Measurements from ENCODE around the gene GLB1L2.

Gene GLB1L2

GRCh38 chr11:134417871-134418840 lies 86.4 kb downstream of the GLB1L2 start:
- no peak for DNase-seq (ENCODE audit: low read depth in 1 of 2, low spot score in 1 of 2)
- H3K27me3 ChIP-seq (ENCODE audit: insufficient read depth, poor library complexity, severe bottlenecking): peaks cover 15% of the 10 kb centered on the region
- H3K4me3 ChIP-seq (replicated peaks; ENCODE audit: insufficient read depth, low read length): no peak overlapping the region
- no peak for TF ChIP-seq SPI1 (IDR thresholded peaks at IDR 0.05; ENCODE audit: borderline replicate concordance, low read depth)
- TF ChIP-seq, protein P1, sequence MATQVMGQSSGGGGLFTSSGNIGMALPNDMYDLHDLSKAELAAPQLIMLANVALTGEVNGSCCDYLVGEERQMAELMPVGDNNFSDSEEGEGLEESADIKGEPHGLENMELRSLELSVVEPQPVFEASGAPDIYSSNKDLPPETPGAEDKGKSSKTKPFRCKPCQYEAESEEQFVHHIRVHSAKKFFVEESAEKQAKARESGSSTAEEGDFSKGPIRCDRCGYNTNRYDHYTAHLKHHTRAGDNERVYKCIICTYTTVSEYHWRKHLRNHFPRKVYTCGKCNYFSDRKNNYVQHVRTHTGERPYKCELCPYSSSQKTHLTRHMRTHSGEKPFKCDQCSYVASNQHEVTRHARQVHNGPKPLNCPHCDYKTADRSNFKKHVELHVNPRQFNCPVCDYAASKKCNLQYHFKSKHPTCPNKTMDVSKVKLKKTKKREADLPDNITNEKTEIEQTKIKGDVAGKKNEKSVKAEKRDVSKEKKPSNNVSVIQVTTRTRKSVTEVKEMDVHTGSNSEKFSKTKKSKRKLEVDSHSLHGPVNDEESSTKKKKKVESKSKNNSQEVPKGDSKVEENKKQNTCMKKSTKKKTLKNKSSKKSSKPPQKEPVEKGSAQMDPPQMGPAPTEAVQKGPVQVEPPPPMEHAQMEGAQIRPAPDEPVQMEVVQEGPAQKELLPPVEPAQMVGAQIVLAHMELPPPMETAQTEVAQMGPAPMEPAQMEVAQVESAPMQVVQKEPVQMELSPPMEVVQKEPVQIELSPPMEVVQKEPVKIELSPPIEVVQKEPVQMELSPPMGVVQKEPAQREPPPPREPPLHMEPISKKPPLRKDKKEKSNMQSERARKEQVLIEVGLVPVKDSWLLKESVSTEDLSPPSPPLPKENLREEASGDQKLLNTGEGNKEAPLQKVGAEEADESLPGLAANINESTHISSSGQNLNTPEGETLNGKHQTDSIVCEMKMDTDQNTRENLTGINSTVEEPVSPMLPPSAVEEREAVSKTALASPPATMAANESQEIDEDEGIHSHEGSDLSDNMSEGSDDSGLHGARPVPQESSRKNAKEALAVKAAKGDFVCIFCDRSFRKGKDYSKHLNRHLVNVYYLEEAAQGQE (IDR thresholded peaks at IDR 0.05; ENCODE audit: insufficient replicate concordance, low read depth): peak; percentile 89
- no peak overlapping the region for H3K27ac ChIP-seq (replicated peaks)

GRCh38 chr11:134423106-134423505 lies 91.3 kb downstream of the GLB1L2 start:
- H3K27me3 ChIP-seq (ENCODE audit: insufficient read depth, poor library complexity, severe bottlenecking): no peaks in the 10 kb centered on the region
- TF ChIP-seq SPI1 (IDR thresholded peaks at IDR 0.05; ENCODE audit: borderline replicate concordance, low read depth) (no peak), GABPA (IDR thresholded peaks at IDR 0.05; ENCODE audit: low read depth) (no peak), POLR2AphosphoS5 (IDR thresholded peaks at IDR 0.05; ENCODE audit: low read depth) (no peak), CTCF (IDR thresholded peaks at IDR 0.05; ENCODE audit: insufficient read depth, low read length) (no peak)
- TF ChIP-seq, protein P1 (IDR thresholded peaks at IDR 0.05; ENCODE audit: insufficient replicate concordance, low read depth): no peak
- no peak overlapping the region for H3K27ac ChIP-seq (replicated peaks)
- no peak for DNase-seq (ENCODE audit: low read depth in 1 of 2, low spot score in 1 of 2)
- no peak overlapping the region for H3K4me3 ChIP-seq (replicated peaks; ENCODE audit: insufficient read depth, low read length)

DNA sequence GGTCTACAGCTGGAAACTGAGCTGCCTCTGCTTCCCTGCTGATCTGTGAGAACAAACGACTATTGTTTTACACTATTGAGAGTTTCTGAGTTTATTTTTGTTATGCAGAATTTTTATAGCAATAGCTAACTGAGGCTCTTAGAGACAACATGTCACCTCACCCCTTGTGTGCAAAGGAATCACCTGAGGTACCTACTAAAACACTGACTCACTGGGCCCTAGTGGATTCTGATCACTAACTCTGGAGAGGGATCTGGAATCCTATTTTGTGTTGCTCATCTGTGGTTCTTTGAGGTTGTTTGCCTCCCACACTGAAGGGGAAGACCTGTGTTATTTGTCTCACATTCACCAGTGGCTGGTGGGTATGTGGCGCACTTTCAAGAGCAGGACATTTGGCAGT lies 93.6 kb downstream of the GLB1L2 start:
- DNase-seq (ENCODE audit: low read depth in 1 of 2, low spot score in 1 of 2): no peak
- Histone ChIP-seq H3K27me3 (ENCODE audit: insufficient read depth, poor library complexity, severe bottlenecking) (no peaks in the 10 kb centered on the region), H3K27ac (replicated peaks) (no peak overlapping the region), H3K4me3 (replicated peaks; ENCODE audit: insufficient read depth, low read length) (no peak overlapping the region)
- TF ChIP-seq POLR2AphosphoS5 (IDR thresholded peaks at IDR 0.05; ENCODE audit: low read depth) (no peak), SPI1 (IDR thresholded peaks at IDR 0.05; ENCODE audit: borderline replicate concordance, low read depth) (no peak), CTCF (IDR thresholded peaks at IDR 0.05; ENCODE audit: insufficient read depth, low read length) (no peak), GABPA (IDR thresholded peaks at IDR 0.05; ENCODE audit: low read depth) (no peak)
- TF ChIP-seq, protein P1 (IDR thresholded peaks at IDR 0.05; ENCODE audit: insufficient replicate concordance, low read depth): no peak
